IMR-90 (cell line): Measurements from ENCODE around the gene SYCP2.

Experiments
- CEBPB ChIP-seq: IDR thresholded peaks from 2 replicates; pipeline ENCODE4 v1.6.1; 2012; ENCODE audit warnings: low read depth, low read length, improper control_type of control experiment
- CHD1 ChIP-seq: IDR thresholded peaks from 2 replicates; pipeline ENCODE4 v1.6.1; 2012; ENCODE audit warnings: low read depth, low read length, improper control_type of control experiment
- ELK1 ChIP-seq: fragments of 150-350 bp; IDR thresholded peaks from 2 replicates; pipeline ENCODE4 v1.6.1; 2016; ENCODE audit warnings: low read depth, mild to moderate bottlenecking, low read length, moderate library complexity, borderline replicate concordance
- FOS ChIP-seq: fragments of 150-350 bp; IDR thresholded peaks from 2 replicates; pipeline ENCODE4 v1.6.1; 2016; ENCODE audit warnings: low read depth, low read length
- MAFK ChIP-seq: IDR thresholded peaks from 2 replicates; pipeline ENCODE4 v1.6.1; 2012; ENCODE audit warnings: low read depth, low read length, improper control_type of control experiment
- MAZ ChIP-seq: IDR thresholded peaks from 2 replicates; pipeline ENCODE4 v1.6.1; 2012; ENCODE audit warnings: low read depth, mild to moderate bottlenecking, low read length, improper control_type of control experiment, moderate library complexity, borderline replicate concordance
- MXI1 ChIP-seq: IDR thresholded peaks from 2 replicates; pipeline ENCODE4 v1.6.1; 2012; ENCODE audit warnings: low read depth, mild to moderate bottlenecking, low read length, moderate library complexity, borderline replicate concordance
- NFE2L2 ChIP-seq: fragments of 150-350 bp; IDR thresholded peaks from 2 replicates; pipeline ENCODE4 v1.6.1; 2016; ENCODE audit warnings: low read depth, mild to moderate bottlenecking, low read length
- POLR2A ChIP-seq: IDR thresholded peaks from 2 replicates; pipeline ENCODE4 v1.6.1; 2012; ENCODE audit warnings: mild to moderate bottlenecking, low read depth, low read length
- RAD21 ChIP-seq: IDR thresholded peaks from 2 replicates; pipeline ENCODE4 v1.6.1; 2012; ENCODE audit warnings: low read length, improper control_type of control experiment
- RCOR1 ChIP-seq: IDR thresholded peaks from 2 replicates; pipeline ENCODE4 v1.6.1; 2012; ENCODE audit warnings: mild to moderate bottlenecking, low read length, improper control_type of control experiment; ENCODE audit not compliant: insufficient replicate concordance
- SMC3 ChIP-seq: fragments of 150-350 bp; IDR thresholded peaks from 2 replicates; pipeline ENCODE4 v1.6.1; 2016; ENCODE audit warnings: low read depth, mild to moderate bottlenecking, antibody characterized with exemption, low read length, moderate library complexity
- TF ChIP-seq, protein P1 (sequence below): conservative IDR thresholded peaks from 2 replicates; pipeline ENCODE4 v1.5.1; 2012; ENCODE audit warnings: mild to moderate bottlenecking, low read depth, low read length, improper control_type of control experiment
- TF ChIP-seq, protein P2 (sequence below): fragments of 150-350 bp; IDR thresholded peaks from 2 replicates; pipeline ENCODE4 v1.6.1; 2017; ENCODE audit warnings: mild to moderate bottlenecking, antibody characterized with exemption, low read length, low read depth

GRCh38 chr20:59923514-59923913 is 9.9 kb downstream of the SYCP2 start:
- TF ChIP-seq RCOR1 (no peak), MAZ (no peak), FOS (no peak), SMC3 (no peak), MXI1 (no peak), POLR2A (no peak), RAD21 (no peak), CEBPB (no peak), NFE2L2 (no peak), MAFK (no peak), ELK1 (no peak), CHD1 (no peak)
- TF ChIP-seq, protein P1, sequence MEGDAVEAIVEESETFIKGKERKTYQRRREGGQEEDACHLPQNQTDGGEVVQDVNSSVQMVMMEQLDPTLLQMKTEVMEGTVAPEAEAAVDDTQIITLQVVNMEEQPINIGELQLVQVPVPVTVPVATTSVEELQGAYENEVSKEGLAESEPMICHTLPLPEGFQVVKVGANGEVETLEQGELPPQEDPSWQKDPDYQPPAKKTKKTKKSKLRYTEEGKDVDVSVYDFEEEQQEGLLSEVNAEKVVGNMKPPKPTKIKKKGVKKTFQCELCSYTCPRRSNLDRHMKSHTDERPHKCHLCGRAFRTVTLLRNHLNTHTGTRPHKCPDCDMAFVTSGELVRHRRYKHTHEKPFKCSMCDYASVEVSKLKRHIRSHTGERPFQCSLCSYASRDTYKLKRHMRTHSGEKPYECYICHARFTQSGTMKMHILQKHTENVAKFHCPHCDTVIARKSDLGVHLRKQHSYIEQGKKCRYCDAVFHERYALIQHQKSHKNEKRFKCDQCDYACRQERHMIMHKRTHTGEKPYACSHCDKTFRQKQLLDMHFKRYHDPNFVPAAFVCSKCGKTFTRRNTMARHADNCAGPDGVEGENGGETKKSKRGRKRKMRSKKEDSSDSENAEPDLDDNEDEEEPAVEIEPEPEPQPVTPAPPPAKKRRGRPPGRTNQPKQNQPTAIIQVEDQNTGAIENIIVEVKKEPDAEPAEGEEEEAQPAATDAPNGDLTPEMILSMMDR = no peak
- TF ChIP-seq, protein P2, sequence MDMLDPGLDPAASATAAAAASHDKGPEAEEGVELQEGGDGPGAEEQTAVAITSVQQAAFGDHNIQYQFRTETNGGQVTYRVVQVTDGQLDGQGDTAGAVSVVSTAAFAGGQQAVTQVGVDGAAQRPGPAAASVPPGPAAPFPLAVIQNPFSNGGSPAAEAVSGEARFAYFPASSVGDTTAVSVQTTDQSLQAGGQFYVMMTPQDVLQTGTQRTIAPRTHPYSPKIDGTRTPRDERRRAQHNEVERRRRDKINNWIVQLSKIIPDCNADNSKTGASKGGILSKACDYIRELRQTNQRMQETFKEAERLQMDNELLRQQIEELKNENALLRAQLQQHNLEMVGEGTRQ = no peak
